Measurements from ENCODE around the gene CEP164. TPM values are rescaled to one million over a fixed set of nuclear protein-coding genes. Genes with fewer than 3 reads are reported as not detected.

CEP164 gene
- total and polyA plus RNA-seq, 9 of the 15 experiments (the other 6 are each of a cell fraction or from before 2014, with no cell fraction given), result 2.1 to 16.5 (median 10.4) TPM

- TF ChIP-seq RBBP5 (IDR thresholded peaks at IDR 0.05; ENCODE audit: borderline replicate concordance, insufficient read depth, low read length, poor library complexity, severe bottlenecking), result no peak
- no peak for TF ChIP-seq ZNF324 (CRISPR knock-in tag; IDR thresholded peaks at IDR 0.05)
- TF ChIP-seq CREM (IDR thresholded peaks at IDR 0.05; ENCODE audit: low read depth), result peak; percentile 16; the same call in 1 of the 2 replicates
- no peak for TF ChIP-seq NEUROD1 (IDR thresholded peaks at IDR 0.05; ENCODE audit: borderline replicate concordance, low read depth, low read length, partially characterized antibody)
- TF ChIP-seq TFAP4 (CRISPR knock-in tag; IDR thresholded peaks at IDR 0.05; ENCODE audit: borderline replicate concordance), result no peak
- no peak for TF ChIP-seq TFE3 (CRISPR knock-in tag; IDR thresholded peaks at IDR 0.05)
- TF ChIP-seq PTTG1 (tag; IDR thresholded peaks at IDR 0.05; ENCODE audit: low read depth), result no peak
- peak; percentile 64 for TF ChIP-seq REST (IDR thresholded peaks at IDR 0.05; ENCODE audit: borderline replicate concordance)
- no peak for TF ChIP-seq REST (CRISPR knock-in tag; IDR thresholded peaks at IDR 0.05; ENCODE audit: low read depth)
- no peak for TF ChIP-seq POLR2H (tag; IDR thresholded peaks at IDR 0.05; ENCODE audit: low read depth)
- TF ChIP-seq E2F8 (IDR thresholded peaks at IDR 0.05; ENCODE audit: low read depth, partially characterized antibody), result no peak
- TF ChIP-seq XRCC3 (IDR thresholded peaks at IDR 0.05), result no peak
- no peak for TF ChIP-seq ZNF436 (CRISPR knock-in tag; IDR thresholded peaks at IDR 0.05)
- no peak for TF ChIP-seq ZKSCAN1 (IDR thresholded peaks at IDR 0.05; ENCODE audit: low read depth, low read length)
- TF ChIP-seq SMAD2 (IDR thresholded peaks at IDR 0.05; ENCODE audit: low read depth, low read length), result no peak
- no peak for TF ChIP-seq SMARCB1 (IDR thresholded peaks at IDR 0.05; ENCODE audit: insufficient read length, low read depth)
These were observed 98.6 kb downstream of the CEP164 start (continued) for GRCh38 chr11:117426297-117426685.
